HG03354 (cell line): ENCODE results near the gene COL5A1.
"Not testable (repeated sequence)": the region's sequence is repeated elsewhere in the genome, so short reads cannot be mapped to it uniquely, and the experiment has no call there.

ENCODE experiments used
- ATAC-seq: cut with Tn5 transposase; IDR thresholded peaks from one replicate; pipeline ENCODE4 v1.9.1; 2021; ENCODE audit warnings: mild to moderate bottlenecking; ENCODE audit not compliant: unreplicated experiment, poor library complexity, severe bottlenecking

COL5A1 gene

GRCh38 chr9:134637241-134637640 is 4.4 kb upstream of the COL5A1 start:
- no peak for ATAC-seq

- no peak for ATAC-seq
These were observed 3.7 kb upstream of the COL5A1 start for GRCh38 chr9:134637696-134638501.

GRCh38 chr9:134638502-134639090 is 3.0 kb upstream of the COL5A1 start:
- no peak for ATAC-seq

GRCh38 chr9:134639994-134640393 is 1.6 kb upstream of the COL5A1 start:
- no peak for ATAC-seq

- ATAC-seq = no peak
These were observed 964 bp upstream of the COL5A1 start for GRCh38 chr9:134640506-134641172.

- ATAC-seq = no peak
These were observed 384 bp downstream of the COL5A1 start for GRCh38 chr9:134641990-134642384.

- no peak for ATAC-seq
These were observed 980 bp downstream of the COL5A1 start for GRCh38 chr9:134642385-134643181.

- ATAC-seq = no peak
These were observed 1.6 kb downstream of the COL5A1 start for GRCh38 chr9:134643222-134643671.

- not testable (repeated sequence) for ATAC-seq
These were observed 2.8 kb downstream of the COL5A1 start for GRCh38 chr9:134644401-134644724.

GRCh38 chr9:134644725-134645606 is 3.4 kb downstream of the COL5A1 start:
- no peak for ATAC-seq

- no peak for ATAC-seq
These were observed 4.2 kb downstream of the COL5A1 start for GRCh38 chr9:134645607-134646365.

- ATAC-seq = no peak
These were observed 5.9 kb downstream of the COL5A1 start for GRCh38 chr9:134647359-134648080.

GRCh38 chr9:134648701-134649530 is 7.3 kb downstream of the COL5A1 start:
- ATAC-seq = no peak

- no peak for ATAC-seq
These were observed 9.0 kb downstream of the COL5A1 start for GRCh38 chr9:134650431-134651190.

- no peak for ATAC-seq
These were observed 9.8 kb downstream of the COL5A1 start for GRCh38 chr9:134651226-134651905.
